ENCODE data around the gene COL12A1. TPM values are rescaled to one million over a fixed set of nuclear protein-coding genes. Genes with fewer than 3 reads are reported as not detected.

COL12A1 gene
- total RNA-seq, 4 donors from 2014 or later, result 15.6 to 131 (median 34.3) TPM

GRCh38 chr6:75221116-75221515 is 15.3 kb upstream of the COL12A1 start:
- peaks cover 0 to 16% (median 0%) of the 10 kb centered on the region in 3 donors for H3K4me1 ChIP-seq
- no peaks in the 10 kb centered on the region for H3K9me3 ChIP-seq
- H3K27me3 ChIP-seq, result peaks cover 0 to 4% (median 0%) of the 10 kb centered on the region in 4 donors
- no peaks in the 10 kb centered on the region for H3K36me3 ChIP-seq
- no peak for TF ChIP-seq CTCF (IDR thresholded peaks at IDR 0.05)
- TF ChIP-seq POLR2A (IDR thresholded peaks at IDR 0.05), result no peak
- intact Hi-C loops (cut with DNase I), result no loop called here
- H3K4me3 ChIP-seq, result no peak overlapping the region
- no peak for DNase-seq
- H3K27ac ChIP-seq, result no peak overlapping the region
- WGBS, 2 donors, result 78 to 96% methylated on average over 3 to 4 of the region's 4 CpGs

- WGBS, 2 donors, result 14 to 41% methylated on average over 1 of the region's 1 CpG
- Histone ChIP-seq H3K27me3 (peaks cover 0 to 2% (median 0%) of the 10 kb centered on the region in 4 donors), H3K27ac (no peak overlapping the region), H3K36me3 (no peaks in the 10 kb centered on the region), H3K4me1 (peaks cover 0 to 16% (median 0%) of the 10 kb centered on the region in 3 donors), H3K9me3 (no peaks in the 10 kb centered on the region), H3K4me3 (no peak overlapping the region)
- TF ChIP-seq CTCF (IDR thresholded peaks at IDR 0.05), result no peak
- no peak for TF ChIP-seq POLR2A (IDR thresholded peaks at IDR 0.05)
- intact Hi-C loops (cut with DNase I), result no loop called here
- no peak for DNase-seq
Observed at GRCh38 chr6:75220357-75220756, 14.5 kb upstream of the COL12A1 start.

GRCh38 chr6:75219263-75219662 is 13.4 kb upstream of the COL12A1 start:
- no peak for DNase-seq
- Histone ChIP-seq H3K27ac (no peak overlapping the region), H3K27me3 (no peaks in the 10 kb centered on the region), H3K4me3 (no peak overlapping the region), H3K9me3 (no peaks in the 10 kb centered on the region), H3K4me1 (peaks cover 0 to 16% (median 0%) of the 10 kb centered on the region in 3 donors), H3K36me3 (no peaks in the 10 kb centered on the region)
- TF ChIP-seq CTCF (IDR thresholded peaks at IDR 0.05) (no peak), POLR2A (IDR thresholded peaks at IDR 0.05) (no peak)
- intact Hi-C loops (cut with DNase I), result loop anchor here (10.0 kb wide), 1 partner anchor 1484 kb away; no protein-coding TSS in a partner anchor
- 66 to 72% methylated on average over 3 of the region's 3 CpGs for WGBS, 2 donors

- Histone ChIP-seq H3K36me3 (no peaks in the 10 kb centered on the region), H3K4me3 (no peak overlapping the region), H3K27me3 (no peaks in the 10 kb centered on the region), H3K27ac (no peak overlapping the region), H3K9me3 (no peaks in the 10 kb centered on the region), H3K4me1 (peaks cover 0 to 6% (median 0%) of the 10 kb centered on the region in 3 donors)
- no peak for DNase-seq
- intact Hi-C loops (cut with DNase I), result loop anchor here (10.0 kb wide), 1 partner anchor 1482 kb away; no protein-coding TSS in a partner anchor
- TF ChIP-seq POLR2A (IDR thresholded peaks at IDR 0.05) (no peak), CTCF (IDR thresholded peaks at IDR 0.05) (no peak)
- 18 to 19% methylated on average over 4 of the region's 4 CpGs for WGBS, 2 donors
Observed at GRCh38 chr6:75217193-75217592, 11.3 kb upstream of the COL12A1 start.

GRCh38 chr6:75215291-75215690 is 9.4 kb upstream of the COL12A1 start:
- Histone ChIP-seq H3K4me1 (peaks cover 0 to 11% (median 0%) of the 10 kb centered on the region in 3 donors), H3K4me3 (no peak overlapping the region), H3K9me3 (no peaks in the 10 kb centered on the region), H3K36me3 (no peaks in the 10 kb centered on the region), H3K27ac (no peak overlapping the region), H3K27me3 (no peaks in the 10 kb centered on the region)
- 34 to 48% methylated on average over 4 of the region's 4 CpGs for WGBS, 2 donors
- intact Hi-C loops (cut with DNase I), result loop anchor here (10.0 kb wide), 1 partner anchor 1480 kb away; no protein-coding TSS in a partner anchor
- TF ChIP-seq POLR2A (IDR thresholded peaks at IDR 0.05), result no peak
- DNase-seq, result no peak

GRCh38 chr6:75213732-75214131 is 7.9 kb upstream of the COL12A1 start:
- H3K27me3 ChIP-seq, result peaks cover 0 to 2% (median 0%) of the 10 kb centered on the region in 4 donors
- no peaks in the 10 kb centered on the region for H3K9me3 ChIP-seq
- no peak for DNase-seq
- intact Hi-C loops (cut with DNase I), result loop anchor here (10.0 kb wide), 1 partner anchor 1479 kb away; no protein-coding TSS in a partner anchor
- TF ChIP-seq POLR2A (IDR thresholded peaks at IDR 0.05) (no peak), CTCF (IDR thresholded peaks at IDR 0.05) (peak in 1 of 6 experiments; percentile 4)
- no peaks in the 10 kb centered on the region for H3K36me3 ChIP-seq
- H3K4me1 ChIP-seq, result peaks cover 0 to 13% (median 1%) of the 10 kb centered on the region in 3 donors
- no peak overlapping the region for H3K27ac ChIP-seq
- H3K4me3 ChIP-seq, result no peak overlapping the region
- WGBS, 2 donors, result 81 to 82% methylated on average over 1 to 2 of the region's 2 CpGs
